AG10803 (cell line): ENCODE measurements around the gene SEMA3E.

Experiments used
- DNase-seq: peaks from one replicate; pipeline ENCODE4 v3.0.0; 2010; ENCODE audit warnings: low read depth
- H3K4me3 ChIP-seq: 2 replicates; pipeline ENCODE4 v1.5.1; 2011; ENCODE audit warnings: mild to moderate bottlenecking, low read length, control low read depth
- CTCF ChIP-seq: conservative IDR thresholded peaks from 2 replicates; pipeline ENCODE4 v1.5.1; 2011; ENCODE audit warnings: mild to moderate bottlenecking, low read length, control low read depth, inconsistent platforms

SEMA3E gene

GRCh38 chr7:83648464-83649241 lies at the start of gene SEMA3E:
Gene SEMA3E, minus strand, starts transcription at chr7:83649139.
- TF ChIP-seq CTCF: no peak
- peak within 1 kb of the TSS; percentile 45 for H3K4me3 ChIP-seq
- peak; percentile 20 for DNase-seq

- no peak overlapping the region for H3K4me3 ChIP-seq
- no peak for DNase-seq
- no peak for TF ChIP-seq CTCF
Observed at GRCh38 chr7:83697804-83698530, 49.0 kb upstream of the SEMA3E start.

DNA sequence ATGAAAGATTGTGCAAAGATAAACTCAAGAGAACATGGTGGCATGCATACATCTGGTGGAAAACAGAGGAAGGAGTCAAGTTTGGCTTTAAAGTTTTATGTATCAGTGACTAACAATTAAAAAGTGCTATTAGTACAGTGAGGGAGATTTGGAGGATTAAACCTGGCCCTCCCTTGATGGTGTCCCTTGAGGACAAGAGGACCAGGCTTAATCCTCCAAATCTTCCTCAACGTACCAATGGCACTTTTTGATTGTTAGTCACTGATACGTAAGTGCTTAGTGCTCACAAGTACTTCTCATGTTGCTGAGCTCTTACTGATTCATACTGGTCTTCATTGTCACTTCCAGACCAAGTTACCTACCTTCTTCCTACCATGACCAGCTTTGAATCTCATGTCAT lies 47.2 kb upstream of the SEMA3E start:
- H3K4me3 ChIP-seq: no peak overlapping the region
- no peak for TF ChIP-seq CTCF
- no peak for DNase-seq

DNA sequence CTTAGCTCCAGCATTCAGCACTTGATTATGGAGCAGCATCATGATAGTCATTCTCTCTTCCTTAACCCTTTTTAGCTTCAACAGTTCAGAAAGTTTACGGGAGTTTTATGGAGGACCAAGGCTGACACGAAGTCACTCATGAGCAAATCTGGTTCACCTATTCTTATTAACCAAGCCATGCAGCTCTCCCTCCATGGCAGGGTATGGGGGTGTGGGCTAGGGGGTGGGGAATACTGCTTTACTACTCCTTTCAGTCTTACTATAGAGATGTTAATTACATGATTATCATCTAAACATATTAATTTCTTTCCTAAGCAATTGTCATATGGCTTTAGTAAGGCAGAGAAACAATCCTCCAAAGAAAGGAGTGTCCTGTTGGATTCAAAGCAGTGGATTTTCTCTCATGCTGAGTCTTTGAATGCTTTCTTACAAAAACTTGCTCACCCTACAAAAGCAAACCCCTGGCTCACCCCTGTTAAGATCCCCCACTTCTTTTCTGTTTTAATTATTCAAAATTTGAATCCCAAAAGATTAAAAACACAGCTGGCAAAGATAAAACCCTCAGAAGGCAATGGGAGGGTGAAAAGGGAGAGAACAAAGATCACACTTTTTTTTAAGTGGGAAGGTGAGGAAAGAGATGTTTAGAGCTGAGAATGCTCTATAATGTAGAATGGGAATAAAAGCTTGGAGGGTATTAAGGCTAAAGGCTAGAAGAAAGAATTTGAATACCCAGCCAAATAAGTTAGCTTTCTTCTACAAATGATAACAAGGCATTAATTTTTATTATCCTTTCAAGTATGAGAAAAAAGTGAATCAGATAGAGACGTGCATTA lies 46.4 kb upstream of the SEMA3E start:
- no peak for DNase-seq
- H3K4me3 ChIP-seq: no peak overlapping the region
- no peak for TF ChIP-seq CTCF

GRCh38 chr7:83693256-83693655 lies 44.3 kb upstream of the SEMA3E start:
- TF ChIP-seq CTCF: no peak
- no peak overlapping the region for H3K4me3 ChIP-seq

GRCh38 chr7:83691095-83691494 lies 42.2 kb upstream of the SEMA3E start:
- no peak for TF ChIP-seq CTCF
- DNase-seq: no peak
- no peak overlapping the region for H3K4me3 ChIP-seq

More at GRCh38 chr7:83693256-83693655, 44.3 kb upstream of the SEMA3E start:
- DNase-seq: no peak
